ENCODE results near the gene FAM241A.
"Not testable (repeated sequence)": the region's sequence is repeated elsewhere in the genome, so short reads cannot be mapped to it uniquely, and the experiment has no call there.

FAM241A gene

GRCh38 chr4:112201915-112202505 lies 56.8 kb downstream of the FAM241A start:
- ATAC-seq, result no peak
- TF ChIP-seq TSHZ2 (CRISPR knock-in tag; IDR thresholded peaks at IDR 0.05) (no peak), ZNF8 (CRISPR knock-in tag; IDR thresholded peaks at IDR 0.05) (no peak)

- TF ChIP-seq ARNTL (CRISPR knock-in tag; IDR thresholded peaks at IDR 0.05; ENCODE audit: borderline replicate concordance, low read depth), result no peak
- no peak for TF ChIP-seq RARB (CRISPR knock-in tag; IDR thresholded peaks at IDR 0.05)
- TF ChIP-seq TOX (CRISPR knock-in tag; IDR thresholded peaks at IDR 0.05; ENCODE audit: borderline replicate concordance), result no peak
- TF ChIP-seq ZC3H10 (CRISPR knock-in tag; IDR thresholded peaks at IDR 0.05), result no peak
- TF ChIP-seq TCF4 (CRISPR knock-in tag; IDR thresholded peaks at IDR 0.05; ENCODE audit: borderline replicate concordance), result no peak
- no peak for ATAC-seq
Measured at GRCh38 chr4:112203593-112203992, 58.3 kb downstream of the FAM241A start.

- no peak for ATAC-seq
- TF ChIP-seq ESRRG (CRISPR knock-in tag; IDR thresholded peaks at IDR 0.05), result no peak
- TF ChIP-seq CSDC2 (CRISPR knock-in tag; IDR thresholded peaks at IDR 0.05), result no peak
Measured at GRCh38 chr4:112206431-112206830, 61.2 kb downstream of the FAM241A start.

GRCh38 chr4:112208137-112209095 lies 63.2 kb downstream of the FAM241A start:
- not testable (repeated sequence) for ATAC-seq

- ATAC-seq, result no peak
- TF ChIP-seq ZNF565 (CRISPR knock-in tag; conservative IDR thresholded peaks at IDR 0.05; ENCODE audit: low read depth) (no peak), CSDC2 (CRISPR knock-in tag; IDR thresholded peaks at IDR 0.05) (no peak), CREB5 (CRISPR knock-in tag; IDR thresholded peaks at IDR 0.05; ENCODE audit: low read depth) (no peak), ESRRG (CRISPR knock-in tag; IDR thresholded peaks at IDR 0.05) (no peak), TOX (CRISPR knock-in tag; IDR thresholded peaks at IDR 0.05; ENCODE audit: borderline replicate concordance) (no peak), ZFP3 (CRISPR knock-in tag; IDR thresholded peaks at IDR 0.05) (no peak), ZC3H10 (CRISPR knock-in tag; IDR thresholded peaks at IDR 0.05) (no peak), ARNTL (CRISPR knock-in tag; IDR thresholded peaks at IDR 0.05; ENCODE audit: borderline replicate concordance, low read depth) (no peak), ZNF8 (CRISPR knock-in tag; IDR thresholded peaks at IDR 0.05) (no peak), PPARA (CRISPR knock-in tag; IDR thresholded peaks at IDR 0.05; ENCODE audit: borderline replicate concordance) (no peak), OSR1 (CRISPR knock-in tag; IDR thresholded peaks at IDR 0.05) (no peak), CSRNP3 (CRISPR knock-in tag; IDR thresholded peaks at IDR 0.05) (no peak), SNAI2 (CRISPR knock-in tag; IDR thresholded peaks at IDR 0.05) (no peak), TCF4 (CRISPR knock-in tag; IDR thresholded peaks at IDR 0.05; ENCODE audit: borderline replicate concordance) (no peak), TSHZ2 (CRISPR knock-in tag; IDR thresholded peaks at IDR 0.05) (no peak), RARB (CRISPR knock-in tag; IDR thresholded peaks at IDR 0.05) (no peak), GLIS3 (CRISPR knock-in tag; IDR thresholded peaks at IDR 0.05) (no peak), ZFP30 (CRISPR knock-in tag; IDR thresholded peaks at IDR 0.05) (no peak), ZNF70 (CRISPR knock-in tag; IDR thresholded peaks at IDR 0.05) (no peak), ISL1 (CRISPR knock-in tag; IDR thresholded peaks at IDR 0.05) (no peak)
Measured at GRCh38 chr4:112210777-112211176, 65.5 kb downstream of the FAM241A start.

All from SK-N-SH treated with all-trans-retinoic acid at 6 μM for 48 hours (cell line).